ENCODE results near the gene USP17L12. TPM values are rescaled to one million over a fixed set of nuclear protein-coding genes. Genes with fewer than 3 reads are reported as not detected.
"Not testable (repeated sequence)": the region's sequence is repeated elsewhere in the genome, so short reads cannot be mapped to it uniquely, and the experiment has no call there.

Gene USP17L12
- total and polyA plus RNA-seq, 3 experiments from 2014 or later: not detected

DNA sequence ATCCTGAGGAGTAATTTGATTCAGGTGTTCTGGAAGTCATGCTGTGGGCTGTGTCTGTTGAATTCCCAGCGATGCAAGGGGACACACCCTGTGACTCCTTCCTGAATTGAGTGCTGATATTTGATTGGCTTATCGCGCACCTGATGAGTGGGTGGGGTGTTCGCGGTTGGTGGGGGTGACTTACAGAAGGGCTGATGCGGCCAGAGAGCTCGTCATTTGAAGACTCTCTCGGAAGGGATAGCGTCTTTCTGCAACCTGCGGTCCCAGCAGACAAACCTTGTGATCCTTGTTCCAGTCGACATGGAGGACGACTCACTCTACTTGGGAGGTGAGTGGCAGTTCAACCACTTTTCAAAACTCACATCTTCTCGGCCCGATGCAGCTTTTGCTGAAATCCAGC, 23.6 kb downstream of the USP17L12 start, which contains the start of gene USP17L17:
TSS of gene USP17L17 (plus strand) at position 301 of the 400 bp plus-strand sequence. CDS start at position 301, 0 bp downstream.
- H3K27ac ChIP-seq (ENCODE audit: low read depth, low read length); H3K4me1 ChIP-seq (ENCODE audit: insufficient read depth, low read length); H3K4me3 Mint-ChIP-seq; H3K27ac Mint-ChIP-seq; CTCF ChIA-PET; H3K9me3 ChIP-seq (ENCODE audit: low read length); H3K4me1 Mint-ChIP-seq; H3K27me3 ChIP-seq (ENCODE audit: insufficient read depth, low read length, poor library complexity, severe bottlenecking); POLR2A ChIA-PET; H3K4me3 ChIP-seq (ENCODE audit: low read length); DNase-seq; H3K9me3 Mint-ChIP-seq; H3K36me3 ChIP-seq (ENCODE audit: insufficient read depth, low read length); H3K27me3 Mint-ChIP-seq; H3K36me3 Mint-ChIP-seq: not testable (repeated sequence)

- H3K9me3 Mint-ChIP-seq; H3K27me3 Mint-ChIP-seq; H3K4me3 Mint-ChIP-seq; CTCF ChIA-PET; H3K36me3 Mint-ChIP-seq; H3K4me1 Mint-ChIP-seq; H3K27ac Mint-ChIP-seq; H3K36me3 ChIP-seq (ENCODE audit: insufficient read depth, low read length); H3K27me3 ChIP-seq (ENCODE audit: insufficient read depth, low read length, poor library complexity, severe bottlenecking); H3K9me3 ChIP-seq (ENCODE audit: low read length); H3K27ac ChIP-seq (ENCODE audit: low read depth, low read length); POLR2A ChIA-PET; H3K4me3 ChIP-seq (ENCODE audit: low read length); H3K4me1 ChIP-seq (ENCODE audit: insufficient read depth, low read length): not testable (repeated sequence)
- peak in 3 of 5 donors; percentile 0 to 32 (median 1) for DNase-seq
Observed at GRCh38 chr4:9247953-9248680, 28.2 kb downstream of the USP17L12 start, which contains the start of gene USP17L18. Gene USP17L18, plus strand, starts transcription at chr4:9248630. Its CDS starts 0 bp downstream, at chr4:9248630.

DNA sequence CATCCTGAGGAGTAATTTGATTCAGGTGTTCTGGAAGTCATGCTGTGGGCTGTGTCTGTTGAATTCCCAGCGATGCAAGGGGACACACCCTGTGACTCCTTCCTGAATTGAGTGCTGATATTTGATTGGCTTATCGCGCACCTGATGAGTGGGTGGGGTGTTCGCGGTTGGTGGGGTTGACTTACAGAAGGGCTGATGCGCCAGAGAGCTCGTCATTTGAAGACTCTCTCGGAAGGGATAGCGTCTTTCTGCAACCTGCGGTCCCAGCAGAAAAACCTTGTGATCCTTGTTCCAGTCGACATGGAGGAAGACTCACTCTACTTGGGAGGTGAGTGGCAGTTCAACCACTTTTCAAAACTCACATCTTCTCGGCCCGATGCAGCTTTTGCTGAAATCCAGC, 33.1 kb downstream of the USP17L12 start, which contains the start of gene USP17L19:
TSS of gene USP17L19 (plus strand) at position 301 of the 400 bp plus-strand sequence. CDS start at position 301, 0 bp downstream.
- H3K27me3 ChIP-seq (ENCODE audit: insufficient read depth, low read length, poor library complexity, severe bottlenecking); H3K27me3 Mint-ChIP-seq; POLR2A ChIA-PET; DNase-seq; H3K27ac ChIP-seq (ENCODE audit: low read depth, low read length); H3K4me1 ChIP-seq (ENCODE audit: insufficient read depth, low read length); H3K27ac Mint-ChIP-seq; CTCF ChIA-PET; H3K36me3 Mint-ChIP-seq; H3K4me1 Mint-ChIP-seq; H3K9me3 ChIP-seq (ENCODE audit: low read length); H3K9me3 Mint-ChIP-seq; H3K36me3 ChIP-seq (ENCODE audit: insufficient read depth, low read length); H3K4me3 Mint-ChIP-seq; H3K4me3 ChIP-seq (ENCODE audit: low read length): not testable (repeated sequence)

DNA sequence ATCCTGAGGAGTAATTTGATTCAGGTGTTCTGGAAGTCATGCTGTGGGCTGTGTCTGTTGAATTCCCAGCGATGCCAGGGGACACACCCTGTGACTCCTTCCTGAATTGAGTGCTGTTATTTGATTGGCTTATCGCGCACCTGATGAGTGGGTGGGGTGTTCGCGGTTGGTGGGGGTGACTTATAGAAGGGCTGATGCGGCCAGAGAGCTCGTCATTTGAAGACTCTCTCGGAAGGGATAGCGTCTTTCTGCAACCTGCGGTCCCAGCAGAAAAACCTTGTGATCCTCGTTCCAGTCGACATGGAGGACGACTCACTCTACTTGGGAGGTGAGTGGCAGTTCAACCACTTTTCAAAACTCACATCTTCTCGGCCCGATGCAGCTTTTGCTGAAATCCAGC, 37.9 kb downstream of the USP17L12 start, which contains the start of gene USP17L20:
TSS of gene USP17L20 (plus strand) at position 301 of the 400 bp plus-strand sequence. CDS start at position 301, 0 bp downstream.
- DNase-seq; H3K36me3 Mint-ChIP-seq; H3K4me1 Mint-ChIP-seq; H3K27ac Mint-ChIP-seq; H3K27me3 ChIP-seq (ENCODE audit: insufficient read depth, low read length, poor library complexity, severe bottlenecking); H3K9me3 Mint-ChIP-seq; H3K27ac ChIP-seq (ENCODE audit: low read depth, low read length); H3K4me3 Mint-ChIP-seq; H3K36me3 ChIP-seq (ENCODE audit: insufficient read depth, low read length); H3K4me3 ChIP-seq (ENCODE audit: low read length); CTCF ChIA-PET; POLR2A ChIA-PET; H3K27me3 Mint-ChIP-seq; H3K4me1 ChIP-seq (ENCODE audit: insufficient read depth, low read length); H3K9me3 ChIP-seq (ENCODE audit: low read length): not testable (repeated sequence)

GRCh38 chr4:9262572-9262971, 42.6 kb downstream of the USP17L12 start, which contains the start of gene USP17L21:
Gene USP17L21, plus strand, starts transcription at chr4:9262872. Its CDS starts 0 bp downstream, at chr4:9262872.
- CTCF ChIA-PET; POLR2A ChIA-PET; H3K27me3 ChIP-seq (ENCODE audit: insufficient read depth, low read length, poor library complexity, severe bottlenecking); H3K36me3 Mint-ChIP-seq; DNase-seq; H3K4me1 ChIP-seq (ENCODE audit: insufficient read depth, low read length); H3K4me1 Mint-ChIP-seq; H3K27me3 Mint-ChIP-seq; H3K4me3 ChIP-seq (ENCODE audit: low read length); H3K27ac ChIP-seq (ENCODE audit: low read depth, low read length); H3K27ac Mint-ChIP-seq; H3K9me3 ChIP-seq (ENCODE audit: low read length); H3K36me3 ChIP-seq (ENCODE audit: insufficient read depth, low read length); H3K4me3 Mint-ChIP-seq; H3K9me3 Mint-ChIP-seq: not testable (repeated sequence)

DNA sequence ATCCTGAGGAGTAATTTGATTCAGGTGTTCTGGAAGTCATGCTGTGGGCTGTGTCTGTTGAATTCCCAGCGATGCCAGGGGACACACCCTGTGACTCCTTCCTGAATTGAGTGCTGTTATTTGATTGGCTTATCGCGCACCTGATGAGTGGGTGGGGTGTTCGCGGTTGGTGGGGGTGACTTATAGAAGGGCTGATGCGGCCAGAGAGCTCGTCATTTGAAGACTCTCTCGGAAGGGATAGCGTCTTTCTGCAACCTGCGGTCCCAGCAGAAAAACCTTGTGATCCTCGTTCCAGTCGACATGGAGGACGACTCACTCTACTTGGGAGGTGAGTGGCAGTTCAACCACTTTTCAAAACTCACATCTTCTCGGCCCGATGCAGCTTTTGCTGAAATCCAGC, 47.4 kb downstream of the USP17L12 start, which contains the start of gene USP17L22:
TSS of gene USP17L22 (plus strand) at position 301 of the 400 bp plus-strand sequence. CDS start at position 301, 0 bp downstream.
- H3K36me3 Mint-ChIP-seq; POLR2A ChIA-PET; H3K4me1 Mint-ChIP-seq; H3K36me3 ChIP-seq (ENCODE audit: insufficient read depth, low read length); CTCF ChIA-PET; H3K9me3 Mint-ChIP-seq; H3K27ac ChIP-seq (ENCODE audit: low read depth, low read length); H3K27ac Mint-ChIP-seq; H3K27me3 ChIP-seq (ENCODE audit: insufficient read depth, low read length, poor library complexity, severe bottlenecking); DNase-seq; H3K27me3 Mint-ChIP-seq; H3K4me1 ChIP-seq (ENCODE audit: insufficient read depth, low read length); H3K4me3 Mint-ChIP-seq; H3K9me3 ChIP-seq (ENCODE audit: low read length); H3K4me3 ChIP-seq (ENCODE audit: low read length): not testable (repeated sequence)

Other genes starting within 250 kb of the USP17L12 start
- not detected for gene FAM90A26, start 49.7 kb upstream of the USP17L12 start, total RNA-seq
- gene FAM90A26, start 49.7 kb upstream of the USP17L12 start, polyA plus RNA-seq: not detected
- gene USP17L10, start 9.5 kb upstream of the USP17L12 start, total RNA-seq: not detected
- not detected for gene USP17L10, start 9.5 kb upstream of the USP17L12 start, polyA plus RNA-seq
- under 1 TPM in 1 of 2 experiments, not detected in 1; 0.13 TPM for gene USP17L11, start 4.7 kb upstream of the USP17L12 start, total RNA-seq
- gene USP17L11, start 4.7 kb upstream of the USP17L12 start, polyA plus RNA-seq: not detected
- gene USP17L13, start 4.7 kb downstream of the USP17L12 start, total RNA-seq: not detected
- not detected for gene USP17L13, start 4.7 kb downstream of the USP17L12 start, polyA plus RNA-seq
- gene USP17L15, start 14.2 kb downstream of the USP17L12 start, total RNA-seq: not detected
- not detected for gene USP17L15, start 14.2 kb downstream of the USP17L12 start, polyA plus RNA-seq
- gene USP17L17, start 23.7 kb downstream of the USP17L12 start, total RNA-seq: not detected
- gene USP17L17, start 23.7 kb downstream of the USP17L12 start, polyA plus RNA-seq: not detected
- not detected for gene USP17L18, start 28.5 kb downstream of the USP17L12 start, total RNA-seq
- not detected for gene USP17L18, start 28.5 kb downstream of the USP17L12 start, polyA plus RNA-seq
- gene USP17L19, start 33.2 kb downstream of the USP17L12 start, total RNA-seq: not detected
- not detected for gene USP17L19, start 33.2 kb downstream of the USP17L12 start, polyA plus RNA-seq
- not detected for gene USP17L20, start 38.0 kb downstream of the USP17L12 start, total RNA-seq
- not detected for gene USP17L20, start 38.0 kb downstream of the USP17L12 start, polyA plus RNA-seq
- gene USP17L21, start 42.7 kb downstream of the USP17L12 start, total RNA-seq: not detected
- not detected for gene USP17L21, start 42.7 kb downstream of the USP17L12 start, polyA plus RNA-seq
- not detected for gene USP17L22, start 47.5 kb downstream of the USP17L12 start, total RNA-seq
- gene USP17L22, start 47.5 kb downstream of the USP17L12 start, polyA plus RNA-seq: not detected
- not detected for gene USP17L24, start 105.0 kb downstream of the USP17L12 start, total RNA-seq
- not detected for gene USP17L24, start 105.0 kb downstream of the USP17L12 start, polyA plus RNA-seq
- not detected for gene USP17L25, start 109.8 kb downstream of the USP17L12 start, total RNA-seq
- gene USP17L25, start 109.8 kb downstream of the USP17L12 start, polyA plus RNA-seq: not detected
- gene USP17L26, start 114.5 kb downstream of the USP17L12 start, total RNA-seq: not detected
- not detected for gene USP17L26, start 114.5 kb downstream of the USP17L12 start, polyA plus RNA-seq
- gene USP17L5, start 119.3 kb downstream of the USP17L12 start, total RNA-seq: not detected
- gene USP17L5, start 119.3 kb downstream of the USP17L12 start, polyA plus RNA-seq: not detected
- gene USP17L27, start 124.0 kb downstream of the USP17L12 start, total RNA-seq: not detected
- not detected for gene USP17L27, start 124.0 kb downstream of the USP17L12 start, polyA plus RNA-seq
- gene USP17L28, start 128.7 kb downstream of the USP17L12 start, total RNA-seq: not detected
- gene USP17L28, start 128.7 kb downstream of the USP17L12 start, polyA plus RNA-seq: not detected
- gene USP17L29, start 133.5 kb downstream of the USP17L12 start, total RNA-seq: not detected
- gene USP17L29, start 133.5 kb downstream of the USP17L12 start, polyA plus RNA-seq: not detected
- gene USP17L30, start 143.0 kb downstream of the USP17L12 start, total RNA-seq: not detected
- gene USP17L30, start 143.0 kb downstream of the USP17L12 start, polyA plus RNA-seq: not detected
- gene DEFB131A, start 224.3 kb downstream of the USP17L12 start, total RNA-seq: not detected
- not detected for gene DEFB131A, start 224.3 kb downstream of the USP17L12 start, polyA plus RNA-seq

All from CD8-positive, alpha-beta memory T cell (primary cell).